Stimulated activated CD4-positive, alpha-beta T cell treated with anti-CD3 and anti-CD28 coated beads, Interleukin-4, amount 100 ng/mL, for 1 hour (primary cell): ENCODE results near the gene RFX8.

Experiments used
- DNase-seq: peaks from one replicate; pipeline ENCODE4 v3.0.0-alpha.2; 2020

RFX8 gene

DNA sequence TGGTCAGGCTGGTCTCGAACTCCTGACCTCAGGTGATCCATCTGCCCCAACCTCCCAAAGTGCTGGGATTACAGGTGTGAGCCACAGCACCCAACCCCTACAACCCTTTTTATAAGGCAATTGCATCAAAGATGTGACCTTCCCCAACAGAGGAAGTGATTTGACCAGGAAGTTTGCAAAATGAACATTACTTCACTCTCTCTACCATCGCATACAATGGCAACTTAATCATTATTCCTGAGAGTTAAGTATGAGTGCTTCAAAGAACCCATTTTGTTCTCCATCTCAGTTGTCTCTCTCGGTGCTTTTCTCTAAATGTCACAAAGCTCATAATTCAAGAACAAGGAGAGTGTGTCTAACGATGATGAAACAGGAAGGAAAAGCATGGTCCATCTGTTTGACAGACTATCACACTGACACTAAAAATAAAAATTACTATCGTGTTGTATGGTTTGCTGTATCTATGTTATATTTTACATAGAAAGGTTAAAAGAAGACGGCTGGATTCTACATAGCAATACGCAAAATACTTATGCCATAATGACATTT, 69.5 kb downstream of the RFX8 start:
- no peak for DNase-seq

DNA sequence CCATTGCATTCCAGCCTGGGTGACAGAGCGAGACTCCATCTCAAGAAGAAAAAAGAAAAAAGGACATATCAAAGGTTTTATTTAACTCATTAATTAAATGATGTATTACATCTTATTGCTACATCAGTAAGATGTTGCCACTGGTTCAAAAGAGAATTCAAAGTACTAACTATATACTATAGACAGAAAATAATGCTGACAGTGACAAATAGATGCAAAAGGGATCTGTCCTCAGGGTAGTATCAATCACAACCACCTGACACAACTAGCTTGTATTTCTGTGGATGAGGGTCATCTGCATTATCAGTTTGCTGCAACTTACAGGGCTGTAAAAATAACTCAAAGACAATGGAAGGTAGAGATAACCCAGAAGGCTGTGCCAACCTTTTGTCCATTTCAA, 71.2 kb downstream of the RFX8 start:
- DNase-seq, result no peak

DNA sequence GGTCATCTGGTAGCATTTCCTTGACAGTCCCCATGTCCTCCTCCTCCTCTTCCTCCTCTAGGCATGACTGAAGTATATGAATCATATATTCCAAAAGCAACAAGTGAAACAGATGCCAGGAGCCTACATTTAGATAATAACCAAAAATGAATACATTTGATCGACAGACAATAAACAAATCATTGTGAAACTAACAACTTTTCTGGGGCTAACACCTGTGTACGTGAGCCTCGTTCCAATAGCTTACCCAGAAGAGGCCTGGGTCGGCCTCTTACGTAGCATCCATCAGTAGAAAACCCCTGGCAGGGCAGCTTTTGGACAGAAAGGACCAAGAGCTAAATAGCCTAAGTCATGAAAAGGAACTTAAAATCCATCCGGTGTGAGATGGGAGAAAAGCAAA, 72.3 kb downstream of the RFX8 start:
- DNase-seq, result no peak

DNA sequence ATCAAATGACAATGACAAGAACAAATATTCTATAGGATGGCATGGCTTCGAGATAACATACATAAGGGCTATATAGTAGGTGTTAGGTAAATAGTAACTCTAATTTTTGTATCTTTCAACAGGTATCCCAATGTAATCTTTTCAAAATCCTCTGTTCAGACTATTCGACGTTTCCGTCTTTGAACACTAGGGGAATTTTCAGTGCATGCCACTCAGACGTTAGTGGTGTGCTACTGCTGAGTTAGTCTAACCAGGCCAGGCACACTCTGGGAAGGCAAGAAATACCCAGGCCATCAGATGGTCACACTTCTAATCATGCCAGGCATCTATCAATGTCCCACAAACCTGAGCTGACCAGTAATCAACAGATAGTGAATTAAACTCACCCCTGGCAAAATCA, 73.0 kb downstream of the RFX8 start:
- DNase-seq, result no peak

DNA sequence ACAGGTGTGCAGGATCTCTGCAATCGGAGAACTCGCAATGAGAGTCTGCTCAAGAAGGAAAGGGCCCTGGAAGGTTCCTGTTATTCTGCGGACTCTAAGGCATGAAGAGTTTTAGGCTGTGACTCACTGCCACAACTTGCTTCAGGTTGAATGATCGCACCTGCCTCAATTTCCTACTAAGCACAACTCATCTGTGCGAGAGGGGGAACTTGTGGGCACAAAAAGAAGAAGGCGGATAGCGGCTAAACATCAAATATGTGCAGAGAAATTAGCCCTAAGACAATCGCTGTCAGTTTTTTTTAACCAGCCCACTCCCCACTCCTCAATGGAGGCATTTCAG, 73.6 kb downstream of the RFX8 start:
- DNase-seq, result no peak

DNA sequence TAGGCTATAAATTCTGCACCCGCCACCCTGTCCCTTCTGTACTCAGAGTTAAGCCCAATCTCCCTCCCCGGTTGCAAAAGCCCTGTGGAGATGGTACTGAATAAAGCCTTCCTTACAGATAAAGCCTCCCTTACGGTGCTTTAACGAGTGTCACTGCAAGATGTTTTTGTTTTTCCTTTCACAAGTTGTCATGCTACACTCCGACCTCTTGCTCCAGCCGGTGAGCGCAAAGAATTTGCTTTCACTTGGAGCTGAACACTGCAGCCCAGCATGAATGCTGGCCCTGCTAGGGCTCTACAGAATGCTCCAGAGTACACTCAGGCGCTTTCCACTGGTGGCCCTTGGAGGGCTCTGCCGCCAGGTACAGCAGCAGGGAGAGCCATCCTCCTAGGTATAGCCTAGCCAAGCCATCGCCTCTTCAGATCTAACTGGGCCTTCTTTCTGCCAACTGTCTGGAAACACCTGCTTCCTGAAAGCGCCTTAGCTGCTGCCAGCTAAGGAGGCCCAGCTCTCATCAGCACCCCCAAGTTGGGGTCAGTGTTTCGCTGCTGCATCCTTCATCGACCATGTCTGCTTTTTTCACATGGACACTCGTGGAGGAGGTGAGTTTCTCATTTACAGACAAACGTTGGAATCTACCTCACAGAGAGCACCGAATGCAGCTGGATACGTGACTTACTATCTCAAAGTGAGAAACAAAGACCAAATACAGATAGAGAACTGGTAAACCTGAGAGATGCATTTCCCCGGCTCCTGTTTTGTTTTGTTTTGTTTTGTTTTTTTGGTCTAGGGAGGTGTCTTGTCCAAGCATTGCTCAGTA, 74.2 kb downstream of the RFX8 start:
- no peak for DNase-seq

DNA sequence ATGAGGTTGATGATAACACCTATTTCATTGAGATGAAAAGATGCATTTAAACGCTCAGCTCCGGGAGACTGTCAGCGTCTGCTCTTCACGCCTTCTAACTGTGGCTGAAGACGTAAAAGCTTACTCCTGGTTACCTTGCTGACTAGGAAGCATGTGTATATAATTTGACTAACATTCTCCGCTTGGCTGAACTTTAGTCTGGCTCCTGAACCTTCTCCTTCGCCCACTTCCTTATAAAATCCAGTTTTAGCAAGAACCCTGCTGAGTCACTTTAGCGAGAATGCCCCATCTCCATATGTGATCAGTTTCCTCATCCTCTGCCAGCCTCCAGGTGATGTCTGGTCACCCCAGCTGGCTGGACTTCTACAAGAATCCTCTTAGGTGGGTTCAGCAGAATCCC, 74.9 kb downstream of the RFX8 start:
- DNase-seq, result no peak

DNA sequence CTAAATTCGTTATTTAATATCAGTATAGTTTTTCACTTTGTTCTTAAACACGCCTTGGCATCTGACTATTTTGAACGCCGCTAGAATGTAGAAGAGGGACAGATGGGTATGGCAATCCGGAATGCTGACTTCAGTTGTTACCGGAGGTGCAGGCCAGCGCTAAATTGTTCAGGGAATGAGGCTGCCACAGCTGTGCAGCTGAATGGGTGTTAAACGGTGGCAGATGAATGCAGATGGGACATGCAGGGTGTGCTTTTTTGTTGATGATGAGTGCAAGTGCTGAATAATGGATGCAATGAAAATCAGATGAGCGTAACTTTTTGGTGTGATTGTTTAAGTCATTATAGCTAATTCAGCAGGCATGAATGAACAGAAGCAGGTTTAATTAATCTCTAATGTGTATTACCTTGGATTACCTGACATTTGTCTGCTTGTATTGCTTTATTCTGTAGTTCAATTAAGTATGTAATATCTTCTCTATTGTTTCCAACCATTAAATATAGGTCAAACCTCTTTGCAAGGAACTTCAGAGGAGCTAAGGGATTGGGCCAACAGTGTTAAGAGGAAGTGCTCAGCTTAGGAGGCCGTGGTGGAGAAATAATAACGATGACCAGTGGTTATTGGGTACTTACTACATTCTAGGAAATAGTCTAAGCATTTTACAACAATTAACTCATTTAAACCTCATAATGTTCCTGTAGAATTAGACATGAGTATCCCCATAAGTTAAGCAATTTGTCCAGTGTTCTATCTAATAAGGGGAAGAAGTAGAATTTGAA, 75.7 kb downstream of the RFX8 start:
- DNase-seq, result no peak

DNA sequence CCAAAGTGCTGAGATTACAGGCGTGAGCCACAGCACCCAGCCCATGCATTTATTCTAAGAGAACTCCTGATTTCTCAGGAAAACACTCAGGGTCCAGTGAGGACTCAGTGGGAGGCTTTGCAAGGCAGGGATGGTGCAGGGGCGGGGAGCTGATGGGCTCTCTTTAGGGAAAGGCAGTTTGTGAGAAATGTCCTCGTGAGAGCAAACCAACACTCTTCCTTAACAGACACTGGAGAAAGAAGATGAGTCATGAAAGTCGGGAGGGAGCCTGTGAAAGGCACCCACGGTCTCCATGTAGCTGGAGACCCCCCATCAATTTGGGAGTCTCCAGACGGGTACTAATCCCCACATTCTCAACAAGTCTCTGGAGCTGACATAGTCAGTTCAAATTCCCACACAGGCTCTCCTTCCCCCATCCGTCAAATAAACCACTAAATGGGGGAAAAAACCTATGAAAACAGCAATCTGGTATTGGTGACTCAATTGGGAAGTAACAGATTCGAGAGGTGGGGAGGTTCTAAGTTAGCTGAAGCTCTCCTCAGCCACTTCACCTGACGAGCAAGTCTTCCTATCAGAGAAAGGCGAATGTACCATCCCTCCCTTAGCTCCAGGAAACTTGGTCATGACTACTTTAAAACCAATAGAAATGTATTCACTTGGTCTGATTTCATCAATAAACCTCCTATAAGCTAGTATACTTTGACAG, 76.6 kb downstream of the RFX8 start:
- DNase-seq, result no peak

DNA sequence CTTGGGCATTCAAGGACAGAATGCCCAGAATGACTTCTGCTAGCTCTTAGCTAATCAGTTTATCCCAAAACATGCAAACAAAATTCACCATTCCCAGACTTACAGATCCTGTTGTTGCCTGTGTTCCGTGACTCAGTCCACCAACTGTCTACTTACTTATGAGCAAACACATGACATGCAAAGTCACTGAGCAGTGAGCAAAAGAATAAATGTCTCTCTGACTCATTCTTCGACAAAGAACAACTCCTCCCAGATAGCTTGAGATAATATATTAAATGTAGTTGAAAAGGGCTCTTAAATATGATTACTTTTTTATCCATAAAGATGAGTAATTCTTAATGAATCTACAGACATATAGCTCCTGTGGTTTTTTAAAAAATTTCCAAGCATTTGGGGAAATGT, 78.6 kb downstream of the RFX8 start:
- DNase-seq, result no peak

DNA sequence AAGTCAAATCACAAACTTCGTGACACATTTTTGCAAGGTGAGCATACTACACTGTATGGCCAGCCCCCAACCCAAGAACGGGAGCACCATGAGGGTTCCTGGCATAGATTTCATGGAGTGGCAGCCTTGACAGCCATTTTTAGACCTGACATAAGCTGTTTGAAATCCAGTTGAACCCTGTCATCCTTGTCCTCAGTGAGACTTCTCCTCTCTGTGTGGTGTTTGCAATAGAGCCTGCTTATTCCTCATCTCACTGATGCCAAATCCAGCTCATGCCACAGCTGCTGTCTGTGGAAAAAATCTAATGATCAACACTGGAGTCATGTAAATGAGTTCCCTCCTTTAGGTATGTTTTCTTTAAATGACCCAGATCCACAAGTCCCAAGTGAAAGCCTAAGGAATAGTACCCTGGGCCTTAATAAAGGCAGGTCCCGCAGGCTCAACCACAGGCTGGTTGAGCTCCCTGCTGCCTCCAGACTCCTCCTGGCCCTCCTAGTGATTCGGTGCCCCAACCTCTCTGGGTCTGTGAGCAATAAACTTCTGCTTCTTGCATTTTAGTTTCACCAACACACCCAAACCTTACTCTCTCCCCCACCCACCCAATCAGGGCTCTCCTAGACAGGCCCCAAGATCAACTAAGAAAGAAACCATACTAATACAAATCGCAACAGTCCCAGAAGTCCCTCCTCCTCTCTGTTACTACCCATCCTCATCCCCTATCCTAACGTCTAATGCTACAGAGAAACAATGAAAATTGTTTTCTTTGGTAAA, 79.2 kb downstream of the RFX8 start:
- no peak for DNase-seq

DNA sequence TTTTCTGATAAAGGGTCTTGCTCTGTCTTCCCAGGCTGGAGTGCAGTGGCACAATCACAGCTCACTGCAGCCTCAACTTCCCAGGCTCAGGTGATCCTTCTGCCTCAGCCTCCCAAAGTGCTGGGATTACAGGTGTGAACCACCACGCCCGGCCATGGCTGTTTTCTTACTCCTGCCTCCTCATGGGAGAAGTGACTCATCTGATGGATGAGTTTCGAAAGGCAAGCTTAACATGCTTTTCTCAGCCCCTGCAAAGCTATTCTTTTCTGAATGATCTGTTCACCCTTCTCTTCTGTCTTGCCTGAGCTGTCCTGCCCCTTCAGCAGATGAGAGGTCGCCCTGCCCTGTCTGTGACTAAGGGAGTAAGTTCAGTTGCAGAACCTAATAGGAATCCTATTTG, 86.7 kb downstream of the RFX8 start:
- DNase-seq, result no peak

DNA sequence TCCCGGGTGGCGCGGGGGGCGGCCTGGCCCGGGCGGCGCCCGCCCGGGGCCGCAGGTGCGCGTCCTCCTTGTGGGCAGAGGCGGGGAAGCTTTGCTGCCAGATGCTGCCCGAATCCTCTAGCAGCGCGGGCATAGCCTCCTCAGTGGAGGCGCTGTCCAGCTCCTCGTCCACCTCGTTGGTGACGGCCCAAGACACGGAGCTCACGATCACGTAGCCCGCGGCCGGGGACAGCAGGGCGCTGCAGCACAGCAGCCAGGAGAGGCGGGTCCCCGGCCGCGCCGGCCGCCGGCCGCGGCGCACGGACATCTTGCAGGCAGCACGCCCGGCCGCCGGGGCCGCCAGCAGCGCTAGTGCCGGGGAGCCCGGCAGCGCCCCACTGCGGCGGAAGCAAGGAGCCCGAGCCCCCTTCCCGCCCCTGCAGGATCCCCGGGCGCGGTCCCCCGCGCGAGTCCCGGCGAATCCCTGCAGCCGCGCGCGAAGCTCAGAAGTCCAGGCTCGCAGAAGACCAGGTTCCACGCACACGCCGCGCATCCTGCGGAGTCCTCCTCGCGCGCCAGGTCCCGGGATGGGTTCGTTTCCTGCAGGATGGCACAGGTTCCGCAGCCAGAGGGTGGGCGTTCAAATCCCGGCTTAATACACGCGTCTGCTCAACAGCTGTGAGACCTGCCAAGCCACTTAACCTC, 87.6 kb downstream of the RFX8 start, which contains the start of gene CREG2:
Gene CREG2 (minus strand): TSS at position 353 of the 684 bp plus-strand sequence. CDS start 46 bp downstream, at position 307.
- peak; percentile 63 for DNase-seq

DNA sequence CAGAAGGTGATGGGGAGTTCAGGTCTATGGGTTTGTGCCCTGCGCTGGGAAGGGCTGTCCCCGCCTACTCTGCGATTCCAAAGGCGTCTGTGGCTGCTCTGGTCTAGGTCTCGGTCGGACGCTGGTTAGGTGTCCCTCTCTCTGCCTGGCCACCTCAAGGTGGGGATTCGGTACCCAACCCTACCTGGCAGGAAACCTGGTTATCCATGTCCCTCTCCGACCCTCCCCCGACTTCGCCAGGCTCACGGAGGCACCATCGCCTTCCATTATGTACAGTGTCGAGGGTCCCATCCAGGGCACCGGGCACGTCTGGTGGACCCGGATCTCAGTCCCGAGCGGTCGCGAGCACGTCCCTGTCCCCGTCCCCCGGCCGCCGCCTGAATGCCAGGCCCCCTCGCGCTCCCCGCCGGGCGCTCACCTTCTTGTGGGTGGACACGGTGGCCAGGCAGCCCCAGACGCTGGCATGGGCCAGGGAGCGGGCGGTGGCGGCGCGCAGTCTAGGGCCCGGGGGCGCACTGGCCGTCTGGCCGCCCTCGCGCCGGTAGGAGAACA, 88.2 kb downstream of the RFX8 start:
- no peak for DNase-seq

DNA sequence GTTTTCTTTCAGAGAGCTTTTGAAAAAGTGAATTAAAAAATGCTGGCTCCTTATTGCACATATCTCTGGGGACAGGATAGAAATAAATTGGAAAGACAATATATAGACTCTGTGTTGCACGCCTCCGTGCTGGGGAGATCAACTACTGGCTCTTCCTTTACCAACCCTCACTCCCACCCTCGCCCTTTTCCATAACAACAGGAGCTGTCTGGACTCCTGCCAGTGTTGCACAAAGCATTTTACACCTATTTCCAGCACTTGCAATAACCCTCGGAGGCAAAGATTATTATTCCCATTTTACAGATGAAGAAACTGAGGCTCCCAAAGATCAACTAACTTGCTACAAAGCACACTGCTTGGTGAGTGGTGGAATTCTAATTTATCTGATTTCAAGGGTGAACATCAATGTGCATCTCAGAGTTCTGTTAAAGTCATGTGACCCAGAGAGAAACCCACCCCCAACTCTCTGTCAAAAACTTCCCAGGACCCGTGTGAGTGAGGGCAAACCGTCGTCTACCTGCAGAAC, 91.8 kb downstream of the RFX8 start:
- no peak for DNase-seq

DNA sequence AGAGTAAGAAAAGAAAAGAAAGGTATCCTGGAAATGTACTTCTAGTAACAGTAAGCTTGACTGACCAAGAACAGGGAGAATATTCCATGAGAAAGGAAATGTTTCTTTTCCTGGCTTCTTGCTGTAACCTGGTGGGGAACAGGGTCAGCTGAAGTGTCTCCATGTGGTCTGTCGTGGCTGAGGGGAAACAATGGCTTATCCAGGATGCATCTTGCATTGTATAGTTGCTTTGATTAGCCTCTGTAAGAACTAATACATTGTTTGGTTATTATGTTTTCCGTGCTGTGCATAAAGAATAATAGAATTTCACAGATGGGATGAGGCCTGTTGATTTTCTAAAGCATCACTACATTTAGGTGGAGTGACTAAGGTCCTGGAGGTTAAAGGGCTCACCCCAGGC, 92.5 kb downstream of the RFX8 start:
- no peak for DNase-seq

DNA sequence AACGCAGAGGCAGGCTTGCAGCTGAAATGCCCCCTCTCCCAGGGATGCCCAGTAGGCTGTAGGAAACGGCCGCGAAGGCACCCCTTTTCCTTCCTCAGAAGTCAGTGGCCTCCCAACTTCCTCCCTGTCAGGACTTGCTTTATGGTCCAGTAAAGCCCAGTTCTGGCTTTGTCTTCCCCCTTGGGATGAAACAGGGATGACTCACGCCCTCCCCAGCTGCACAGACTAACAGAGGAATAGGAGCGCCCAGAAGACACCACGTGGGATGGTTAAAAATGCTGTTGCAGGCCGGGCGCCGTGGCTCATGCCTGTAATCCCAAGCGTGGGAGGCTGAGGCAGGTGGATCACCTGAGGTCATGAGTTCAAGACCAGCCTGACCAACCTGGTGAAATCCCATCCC, 94.5 kb downstream of the RFX8 start:
- no peak for DNase-seq

DNA sequence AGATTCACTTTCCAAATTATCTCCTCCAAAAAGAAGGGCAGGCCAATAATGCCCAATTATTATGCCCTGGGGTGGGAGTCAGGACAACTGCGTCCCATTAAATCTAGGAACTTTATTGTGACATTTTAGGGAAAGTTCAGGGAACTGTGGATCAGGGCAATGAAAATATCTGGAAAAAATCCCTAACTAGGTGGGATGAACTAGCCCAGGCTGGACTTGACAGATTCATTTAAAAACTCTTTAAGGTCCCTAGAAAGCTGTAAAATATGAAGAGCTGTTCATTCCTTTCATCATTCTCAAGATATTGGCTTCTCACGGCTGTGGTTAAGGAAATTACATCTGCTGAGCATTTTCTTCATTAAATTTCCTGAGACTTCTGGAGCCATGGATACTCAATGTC, 95.8 kb downstream of the RFX8 start:
- no peak for DNase-seq

DNA sequence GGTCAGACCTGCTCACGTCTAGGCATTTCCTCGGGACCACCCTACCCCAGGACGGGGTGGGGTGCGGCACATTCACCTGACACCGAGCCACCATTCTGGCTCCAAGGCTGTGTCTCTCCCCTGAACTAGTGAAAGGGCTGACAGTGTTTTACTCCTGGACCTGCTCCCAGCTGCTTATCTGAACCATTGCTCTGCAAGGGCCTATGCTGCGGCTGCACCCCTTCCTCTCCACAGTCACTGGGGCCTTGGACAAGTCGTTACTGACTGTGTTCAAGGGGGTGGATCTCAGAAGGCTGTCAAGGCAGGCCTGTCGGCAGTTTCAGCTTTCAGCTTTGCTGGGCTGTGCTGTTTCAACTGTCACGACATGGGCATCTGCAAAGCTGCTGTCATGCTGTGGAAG, 99.3 kb downstream of the RFX8 start:
- DNase-seq, result no peak

DNA sequence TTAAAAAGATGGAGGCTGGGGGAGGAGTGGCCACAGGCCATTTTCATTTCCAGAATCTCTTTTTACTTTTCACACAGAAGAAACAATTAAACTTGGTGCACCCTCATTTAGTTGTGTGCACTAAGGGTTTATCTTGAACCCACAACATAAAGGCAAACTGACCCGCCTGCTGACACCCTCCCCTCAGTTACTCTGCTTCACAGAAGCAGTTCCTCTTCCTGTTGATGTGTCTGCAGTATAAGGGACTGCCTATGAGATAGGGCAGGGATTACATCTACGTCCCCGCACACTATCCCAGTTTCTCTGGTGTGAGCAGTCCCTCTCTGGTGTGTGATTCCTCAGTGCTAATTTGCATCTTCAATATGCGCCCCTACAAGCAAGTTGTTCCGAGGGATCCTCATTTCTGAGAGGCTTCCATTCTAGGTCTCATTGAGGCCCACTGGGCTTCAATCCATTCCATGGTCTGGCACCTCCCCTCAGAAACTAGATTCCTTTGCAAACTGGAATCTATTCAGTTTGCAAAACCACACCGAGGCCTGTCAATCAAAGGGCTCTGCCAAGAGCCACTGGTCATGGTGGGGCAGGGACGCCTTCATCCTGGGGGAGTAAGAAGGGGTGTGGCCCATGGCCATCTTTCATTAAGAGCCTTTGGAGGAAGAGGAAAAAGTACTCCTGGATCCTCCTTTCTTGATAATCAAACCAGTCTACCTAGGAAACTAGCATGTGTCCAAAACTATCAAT, 99.9 kb downstream of the RFX8 start:
- DNase-seq, result no peak

DNA sequence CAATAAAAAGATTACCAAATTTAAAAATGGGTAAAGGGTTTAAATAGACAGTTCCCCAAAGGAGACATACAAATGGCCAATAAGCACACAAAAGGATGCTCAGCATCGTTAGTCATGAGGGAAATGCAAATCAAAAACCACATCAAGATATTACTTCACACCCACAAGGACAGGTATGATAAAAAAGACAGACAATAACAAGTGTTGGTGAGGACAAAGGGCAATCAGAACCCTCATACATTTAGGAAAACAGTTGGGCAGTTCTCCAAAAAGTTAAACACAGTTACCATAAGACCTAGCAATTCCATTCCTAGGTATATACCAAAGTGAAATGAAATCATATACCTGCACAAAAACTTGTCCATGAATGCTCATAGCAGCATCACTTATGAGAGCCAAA, 102.1 kb downstream of the RFX8 start:
- no peak for DNase-seq
